ENCODE data around the gene HLCS. TPM values are rescaled to one million over a fixed set of nuclear protein-coding genes. Genes with fewer than 3 reads are reported as not detected.

The HLCS gene
- polyA plus RNA-seq, 1 of the 3 experiments (the other 2 are of a cell fraction), result 13.0 TPM

DNA sequence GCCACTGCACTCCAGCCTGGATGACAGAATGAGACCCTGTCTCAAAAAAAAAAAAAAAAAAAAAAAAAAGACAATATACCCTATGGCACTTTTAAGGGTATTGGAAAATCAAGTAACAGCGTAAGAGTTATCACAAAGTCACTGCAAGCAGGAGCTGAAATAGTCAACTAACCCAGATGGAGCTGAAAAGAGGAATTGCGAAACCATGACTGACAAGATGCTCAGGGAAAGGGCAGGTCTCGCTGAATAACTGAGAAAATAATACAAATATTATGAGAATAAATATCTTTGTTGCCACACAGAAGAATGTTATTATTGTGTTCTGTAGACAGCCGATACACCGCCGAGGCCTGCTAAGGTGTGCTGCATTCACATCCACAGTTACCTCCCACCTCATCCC lies 17.8 kb downstream of the HLCS start:
- H3K36me3 ChIP-seq (replicated peaks in 1 of 2; ENCODE audit: control insufficient read depth in 1 of 2, insufficient read depth in 2 of 2, low read length in 1 of 2), result peaks cover 3 to 13% of the 10 kb centered on the region in 2 experiments
- no peaks in the 10 kb centered on the region for H3K9me3 ChIP-seq
- H3K4me3 ChIP-seq (ENCODE audit: low read depth in 2 of 2, low read length in 1 of 2), result no peak overlapping the region
- ChIA-PET POLR2A (no interaction called here), CTCF (interaction anchor here (0.6 kb wide), 1 partner anchor 358 kb away, joined by 3 read pairs; no protein-coding TSS in a partner anchor)
- no peak for DNase-seq
- no peak for TF ChIP-seq GABPA (IDR thresholded peaks at IDR 0.05; ENCODE audit: low read depth)
- TF ChIP-seq, protein P1, sequence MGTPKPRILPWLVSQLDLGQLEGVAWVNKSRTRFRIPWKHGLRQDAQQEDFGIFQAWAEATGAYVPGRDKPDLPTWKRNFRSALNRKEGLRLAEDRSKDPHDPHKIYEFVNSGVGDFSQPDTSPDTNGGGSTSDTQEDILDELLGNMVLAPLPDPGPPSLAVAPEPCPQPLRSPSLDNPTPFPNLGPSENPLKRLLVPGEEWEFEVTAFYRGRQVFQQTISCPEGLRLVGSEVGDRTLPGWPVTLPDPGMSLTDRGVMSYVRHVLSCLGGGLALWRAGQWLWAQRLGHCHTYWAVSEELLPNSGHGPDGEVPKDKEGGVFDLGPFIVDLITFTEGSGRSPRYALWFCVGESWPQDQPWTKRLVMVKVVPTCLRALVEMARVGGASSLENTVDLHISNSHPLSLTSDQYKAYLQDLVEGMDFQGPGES (IDR thresholded peaks at IDR 0.05; ENCODE audit: low read depth, low read length), result no peak
- TF ChIP-seq GATA2 (CRISPR knock-in tag; IDR thresholded peaks at IDR 0.05), result no peak
- no peak for TF ChIP-seq RCOR1 (IDR thresholded peaks at IDR 0.05; ENCODE audit: low read length)
- no peak for TF ChIP-seq TEAD4 (IDR thresholded peaks at IDR 0.05; ENCODE audit: borderline replicate concordance, insufficient read depth)
- no peak for TF ChIP-seq EP300 (IDR thresholded peaks at IDR 0.05; ENCODE audit: borderline replicate concordance in 1 of 2, low read depth in 1 of 2, low read length in 1 of 2)
- no peak for TF ChIP-seq YY1 (IDR thresholded peaks at IDR 0.05; ENCODE audit: low read depth)
- TF ChIP-seq, protein P2, sequence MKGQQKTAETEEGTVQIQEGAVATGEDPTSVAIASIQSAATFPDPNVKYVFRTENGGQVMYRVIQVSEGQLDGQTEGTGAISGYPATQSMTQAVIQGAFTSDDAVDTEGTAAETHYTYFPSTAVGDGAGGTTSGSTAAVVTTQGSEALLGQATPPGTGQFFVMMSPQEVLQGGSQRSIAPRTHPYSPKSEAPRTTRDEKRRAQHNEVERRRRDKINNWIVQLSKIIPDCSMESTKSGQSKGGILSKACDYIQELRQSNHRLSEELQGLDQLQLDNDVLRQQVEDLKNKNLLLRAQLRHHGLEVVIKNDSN (IDR thresholded peaks at IDR 0.05; ENCODE audit: borderline replicate concordance, low read depth), result no peak
- TF ChIP-seq NFIC (IDR thresholded peaks at IDR 0.05; ENCODE audit: borderline replicate concordance), result no peak
- no peak for TF ChIP-seq SIN3A (IDR thresholded peaks at IDR 0.05; ENCODE audit: borderline replicate concordance, low read depth, low read length)
- TF ChIP-seq, protein P3, sequence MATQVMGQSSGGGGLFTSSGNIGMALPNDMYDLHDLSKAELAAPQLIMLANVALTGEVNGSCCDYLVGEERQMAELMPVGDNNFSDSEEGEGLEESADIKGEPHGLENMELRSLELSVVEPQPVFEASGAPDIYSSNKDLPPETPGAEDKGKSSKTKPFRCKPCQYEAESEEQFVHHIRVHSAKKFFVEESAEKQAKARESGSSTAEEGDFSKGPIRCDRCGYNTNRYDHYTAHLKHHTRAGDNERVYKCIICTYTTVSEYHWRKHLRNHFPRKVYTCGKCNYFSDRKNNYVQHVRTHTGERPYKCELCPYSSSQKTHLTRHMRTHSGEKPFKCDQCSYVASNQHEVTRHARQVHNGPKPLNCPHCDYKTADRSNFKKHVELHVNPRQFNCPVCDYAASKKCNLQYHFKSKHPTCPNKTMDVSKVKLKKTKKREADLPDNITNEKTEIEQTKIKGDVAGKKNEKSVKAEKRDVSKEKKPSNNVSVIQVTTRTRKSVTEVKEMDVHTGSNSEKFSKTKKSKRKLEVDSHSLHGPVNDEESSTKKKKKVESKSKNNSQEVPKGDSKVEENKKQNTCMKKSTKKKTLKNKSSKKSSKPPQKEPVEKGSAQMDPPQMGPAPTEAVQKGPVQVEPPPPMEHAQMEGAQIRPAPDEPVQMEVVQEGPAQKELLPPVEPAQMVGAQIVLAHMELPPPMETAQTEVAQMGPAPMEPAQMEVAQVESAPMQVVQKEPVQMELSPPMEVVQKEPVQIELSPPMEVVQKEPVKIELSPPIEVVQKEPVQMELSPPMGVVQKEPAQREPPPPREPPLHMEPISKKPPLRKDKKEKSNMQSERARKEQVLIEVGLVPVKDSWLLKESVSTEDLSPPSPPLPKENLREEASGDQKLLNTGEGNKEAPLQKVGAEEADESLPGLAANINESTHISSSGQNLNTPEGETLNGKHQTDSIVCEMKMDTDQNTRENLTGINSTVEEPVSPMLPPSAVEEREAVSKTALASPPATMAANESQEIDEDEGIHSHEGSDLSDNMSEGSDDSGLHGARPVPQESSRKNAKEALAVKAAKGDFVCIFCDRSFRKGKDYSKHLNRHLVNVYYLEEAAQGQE (IDR thresholded peaks at IDR 0.05; ENCODE audit: low read depth, low read length), result no peak
- no peaks in the 10 kb centered on the region for H3K9me2 ChIP-seq
- H3K4me2 ChIP-seq, result no peak overlapping the region
- WGBS (ENCODE audit: low lambda C conversion rate), result 98% methylated on average over 6 of the region's 6 CpGs
- H4K20me1 ChIP-seq (ENCODE audit: insufficient read depth), result no peaks in the 10 kb centered on the region
- H3K9ac ChIP-seq, result no peak overlapping the region
- H3K79me2 ChIP-seq (ENCODE audit: insufficient read depth), result no peaks in the 10 kb centered on the region
- no peak overlapping the region for H3K27ac ChIP-seq (ENCODE audit: low read depth in 2 of 2, low read length in 1 of 2)
- no peak overlapping the region for H2AFZ ChIP-seq (ENCODE audit: low read depth)
- no peaks in the 10 kb centered on the region for H3K27me3 ChIP-seq (ENCODE audit: insufficient read depth)
- H3F3A ChIP-seq (replicated peaks; ENCODE audit: insufficient read depth), result no peaks in the 10 kb centered on the region
- H3K4me1 ChIP-seq (ENCODE audit: control insufficient read depth in 1 of 2, insufficient read depth in 2 of 2, low read depth in 1 of 2, low read length in 1 of 2), result no peaks in the 10 kb centered on the region; a peak in 1 of 4 replicates

DNA sequence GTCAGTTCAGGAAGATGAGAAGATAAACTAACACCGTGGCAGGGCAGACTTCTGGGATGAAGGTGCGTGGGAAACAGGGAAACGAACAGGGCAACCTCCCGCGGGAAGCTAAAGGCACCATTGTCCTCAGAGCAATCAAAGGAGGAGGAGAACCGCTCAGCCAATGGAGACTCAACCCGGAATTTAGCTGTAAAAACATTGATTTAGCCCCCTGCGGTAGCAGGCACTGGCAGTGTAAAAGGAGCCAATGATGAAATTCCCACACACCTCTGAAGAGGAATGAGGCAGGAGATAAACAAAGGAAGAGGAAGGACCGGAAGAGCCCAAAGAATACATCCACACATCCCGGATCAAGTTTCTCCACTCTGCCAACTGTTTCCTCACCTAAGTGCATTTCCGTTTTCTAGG lies 19.5 kb downstream of the HLCS start:
- no peaks in the 10 kb centered on the region; a peak in 1 of 4 replicates for H3K4me1 ChIP-seq (ENCODE audit: control insufficient read depth in 1 of 2, insufficient read depth in 2 of 2, low read depth in 1 of 2, low read length in 1 of 2)
- 87% methylated on average over 11 of the region's 11 CpGs for WGBS (ENCODE audit: low lambda C conversion rate)
- no peaks in the 10 kb centered on the region for H3K27me3 ChIP-seq (ENCODE audit: insufficient read depth)
- no peaks in the 10 kb centered on the region for H3K9me2 ChIP-seq
- ChIA-PET CTCF (interaction anchor here (1.8 kb wide), 1 partner anchor 18 kb away, joined by 9 read pairs; no protein-coding TSS in a partner anchor), POLR2A (interaction anchor here (1.2 kb wide), 1 partner anchor 15 kb away, joined by 3 read pairs; no protein-coding TSS in a partner anchor)
- no peaks in the 10 kb centered on the region for H4K20me1 ChIP-seq (ENCODE audit: insufficient read depth)
- no peak overlapping the region for H3K9ac ChIP-seq
- no peak overlapping the region for H3K4me3 ChIP-seq (ENCODE audit: low read depth in 2 of 2, low read length in 1 of 2)
- TF ChIP-seq, protein P3 (IDR thresholded peaks at IDR 0.05; ENCODE audit: low read depth, low read length), result no peak
- TF ChIP-seq CHD2 (IDR thresholded peaks at IDR 0.05; ENCODE audit: low read length, partially characterized antibody) (no peak), FOXJ3 (CRISPR knock-in tag; IDR thresholded peaks at IDR 0.05) (no peak), GABPA (IDR thresholded peaks at IDR 0.05; ENCODE audit: low read depth) (no peak), TEAD4 (IDR thresholded peaks at IDR 0.05; ENCODE audit: borderline replicate concordance, insufficient read depth) (no peak), YY1 (IDR thresholded peaks at IDR 0.05; ENCODE audit: low read depth) (no peak), NFIC (IDR thresholded peaks at IDR 0.05; ENCODE audit: borderline replicate concordance) (no peak), JUND (IDR thresholded peaks at IDR 0.05) (no peak), MEF2A (IDR thresholded peaks at IDR 0.05; ENCODE audit: borderline replicate concordance, low read depth) (no peak)
- TF ChIP-seq, protein P2 (IDR thresholded peaks at IDR 0.05; ENCODE audit: borderline replicate concordance, low read depth), result no peak
- TF ChIP-seq, protein P4, sequence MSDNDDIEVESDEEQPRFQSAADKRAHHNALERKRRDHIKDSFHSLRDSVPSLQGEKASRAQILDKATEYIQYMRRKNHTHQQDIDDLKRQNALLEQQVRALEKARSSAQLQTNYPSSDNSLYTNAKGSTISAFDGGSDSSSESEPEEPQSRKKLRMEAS (IDR thresholded peaks at IDR 0.05; ENCODE audit: low read depth), result no peak
- H3K27ac ChIP-seq (ENCODE audit: low read depth in 2 of 2, low read length in 1 of 2), result no peak overlapping the region
- no peaks in the 10 kb centered on the region for H3K9me3 ChIP-seq
- H3K36me3 ChIP-seq (replicated peaks in 1 of 2; ENCODE audit: control insufficient read depth in 1 of 2, insufficient read depth in 2 of 2, low read length in 1 of 2), result peaks cover 3 to 13% of the 10 kb centered on the region in 2 experiments
- DNase-seq, result no peak
- H3F3A ChIP-seq (replicated peaks; ENCODE audit: insufficient read depth), result no peaks in the 10 kb centered on the region
- H3K4me2 ChIP-seq, result no peak overlapping the region
- H2AFZ ChIP-seq (ENCODE audit: low read depth), result no peak overlapping the region
- H3K79me2 ChIP-seq (ENCODE audit: insufficient read depth), result no peaks in the 10 kb centered on the region
